SH-SY5Y (cell line): ENCODE results near the gene GAD2.

Source experiments
- GATA2 ChIP-seq: IDR thresholded peaks from 2 replicates; pipeline ENCODE4 v1.6.1; 2011; ENCODE audit warnings: mild to moderate bottlenecking, low read depth, low read length
- GATA3 ChIP-seq: IDR thresholded peaks from 2 replicates; pipeline ENCODE4 v1.6.1; 2011; ENCODE audit warnings: low read depth, mild to moderate bottlenecking, low read length, moderate library complexity

DNA sequence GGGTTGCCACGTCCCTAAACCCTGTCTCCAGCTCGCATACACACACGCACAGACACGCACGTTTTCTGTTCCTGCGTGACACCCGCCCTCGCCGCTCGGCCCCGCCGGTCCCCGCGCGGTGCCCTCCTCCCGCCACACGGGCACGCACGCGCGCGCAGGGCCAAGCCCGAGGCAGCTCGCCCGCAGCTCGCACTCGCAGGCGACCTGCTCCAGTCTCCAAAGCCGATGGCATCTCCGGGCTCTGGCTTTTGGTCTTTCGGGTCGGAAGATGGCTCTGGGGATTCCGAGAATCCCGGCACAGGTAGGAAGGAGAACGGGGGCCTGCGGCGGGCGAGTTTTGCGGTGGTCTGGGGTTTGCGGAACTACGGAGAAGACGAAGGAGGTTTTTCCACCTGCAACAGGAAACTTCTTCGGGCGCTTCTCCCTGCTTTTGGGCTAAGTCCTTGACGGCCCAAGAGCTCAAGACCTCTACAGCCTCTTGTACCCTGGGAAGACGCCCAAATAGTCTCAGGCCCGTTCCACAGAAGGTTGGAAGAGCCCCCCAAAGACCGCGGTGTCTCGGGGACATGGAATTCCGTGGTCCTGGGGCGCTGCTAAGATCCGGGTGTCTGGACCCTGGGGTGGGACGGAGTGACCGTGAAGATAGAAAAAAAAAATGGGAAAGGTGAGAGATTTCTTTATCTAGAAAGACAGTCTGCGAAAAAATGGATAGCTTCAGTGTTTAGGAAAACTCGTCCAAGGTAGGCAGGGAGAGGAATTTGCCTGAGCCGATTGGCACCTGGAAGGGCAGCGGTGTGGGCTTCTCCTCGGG, at the start of gene GAD2:
- TF ChIP-seq GATA2, result no peak
- no peak for TF ChIP-seq GATA3
